HG03432 (cell line): ENCODE results near the gene RNF151.
"Not testable (repeated sequence)": the region's sequence is repeated elsewhere in the genome, so short reads cannot be mapped to it uniquely, and the experiment has no call there.

Experiments used
- ATAC-seq: cut with Tn5 transposase; IDR thresholded peaks from one replicate; pipeline ENCODE4 v1.9.1; 2021; ENCODE audit warnings: mild to moderate bottlenecking, moderate library complexity; ENCODE audit not compliant: unreplicated experiment

RNF151 gene

DNA sequence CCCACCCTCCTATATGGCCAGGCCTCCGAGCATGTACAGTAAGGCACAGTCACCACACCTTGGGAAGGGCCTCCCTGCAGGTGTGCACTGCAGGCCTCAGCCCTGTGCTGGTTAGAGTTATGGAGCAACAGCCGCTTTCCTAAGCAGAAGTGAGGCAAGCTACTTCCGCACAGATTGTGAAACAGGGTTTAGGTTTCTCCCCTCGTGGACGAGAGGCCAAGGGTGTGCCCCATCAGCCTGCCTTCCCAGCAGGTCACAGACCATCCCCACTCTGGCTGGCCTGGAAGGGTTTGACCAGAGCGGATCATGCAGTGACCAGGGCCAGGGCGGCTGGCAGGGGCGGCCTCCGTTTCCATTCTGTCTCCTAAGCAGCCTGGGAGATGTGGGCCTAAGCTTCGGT lies 28.3 kb upstream of the RNF151 start:
- ATAC-seq: no peak

DNA sequence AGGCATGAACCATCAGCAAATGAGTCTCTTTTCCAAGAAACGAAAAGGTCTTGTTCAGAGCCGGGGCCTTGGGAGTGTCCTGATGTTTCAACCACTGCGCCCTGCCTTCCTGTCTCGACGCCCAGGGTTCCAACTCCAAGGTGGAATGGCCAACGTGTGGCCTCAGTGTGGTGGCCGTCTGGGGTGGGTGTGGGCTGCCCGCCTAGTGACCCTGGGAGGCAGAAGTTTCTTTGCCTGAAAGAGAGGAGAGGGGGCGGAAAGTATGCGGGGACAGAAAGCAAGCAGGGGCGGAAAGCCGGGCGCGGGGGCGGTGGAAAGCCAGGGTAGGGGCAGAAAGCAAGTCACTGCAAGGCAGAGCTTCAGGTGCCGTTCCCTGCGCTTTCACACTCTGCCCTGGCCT lies 27.7 kb upstream of the RNF151 start:
- ATAC-seq: no peak

DNA sequence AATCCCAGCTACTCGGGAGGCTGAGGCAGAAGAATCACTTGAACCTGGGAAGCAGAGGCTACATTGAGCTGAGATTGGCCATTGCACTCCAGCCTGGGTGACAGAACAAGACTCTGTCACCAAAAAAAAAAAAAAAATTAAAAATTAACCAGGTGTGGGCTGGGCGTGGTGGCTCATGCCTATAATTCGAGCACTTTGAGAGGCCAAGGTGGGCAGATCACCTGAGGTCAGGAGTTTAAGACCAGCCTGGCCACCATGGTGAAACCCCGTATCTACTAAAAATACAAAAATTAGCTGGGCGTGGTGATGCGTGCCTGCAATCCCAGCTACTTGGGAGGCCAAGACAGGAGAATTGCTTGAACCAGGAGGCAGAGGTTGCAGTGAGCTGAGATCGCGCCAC lies 26.8 kb upstream of the RNF151 start:
- not testable (repeated sequence) for ATAC-seq

DNA sequence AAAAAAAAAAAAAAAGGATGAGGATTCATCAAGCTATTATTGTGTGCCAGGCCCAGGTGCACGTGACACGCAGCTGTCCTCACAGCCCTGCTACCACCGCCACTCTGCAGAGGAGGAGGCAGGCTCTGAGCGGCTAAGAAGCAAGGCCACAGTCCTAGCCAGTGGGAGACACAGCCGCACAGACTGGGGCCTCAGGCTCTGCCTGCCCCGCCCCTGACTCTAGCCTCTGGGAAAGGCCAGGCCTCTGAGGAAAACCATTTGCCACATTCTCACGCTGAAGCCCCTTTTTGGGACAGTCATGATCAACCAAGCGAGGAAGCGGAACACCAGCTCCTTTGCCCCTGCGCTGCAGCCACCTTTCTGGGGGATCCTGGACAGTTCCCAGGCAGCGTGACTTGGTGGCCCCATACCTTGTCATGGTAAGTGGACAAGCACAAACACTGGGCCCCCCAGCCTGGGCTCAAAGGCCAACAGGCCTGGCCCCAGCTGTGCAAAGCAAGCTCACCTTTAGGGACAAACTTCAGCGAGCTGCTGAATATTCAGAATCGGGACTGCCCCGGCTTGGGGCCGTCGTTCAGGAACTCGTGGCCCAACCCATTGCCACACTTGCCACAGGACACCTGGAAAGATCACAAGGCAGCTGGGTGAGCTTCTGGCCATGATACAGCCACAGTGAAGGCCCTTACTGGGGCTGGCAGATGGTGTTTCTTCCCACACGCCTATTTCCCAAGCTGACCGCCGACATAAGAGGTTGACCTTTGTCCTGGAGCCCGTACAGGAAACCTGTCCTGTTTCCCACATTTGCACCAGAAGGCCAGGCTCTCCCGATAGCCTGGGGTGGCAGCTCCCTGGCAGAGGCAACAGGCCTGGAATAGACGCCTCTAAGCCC lies 26.1 kb upstream of the RNF151 start:
- ATAC-seq: no peak

GRCh38 chr16:1941162-1942046 lies 25.3 kb upstream of the RNF151 start:
- ATAC-seq: no peak

- ATAC-seq: no peak
These were observed 24.4 kb upstream of the RNF151 start for GRCh38 chr16:1942047-1942809.

DNA sequence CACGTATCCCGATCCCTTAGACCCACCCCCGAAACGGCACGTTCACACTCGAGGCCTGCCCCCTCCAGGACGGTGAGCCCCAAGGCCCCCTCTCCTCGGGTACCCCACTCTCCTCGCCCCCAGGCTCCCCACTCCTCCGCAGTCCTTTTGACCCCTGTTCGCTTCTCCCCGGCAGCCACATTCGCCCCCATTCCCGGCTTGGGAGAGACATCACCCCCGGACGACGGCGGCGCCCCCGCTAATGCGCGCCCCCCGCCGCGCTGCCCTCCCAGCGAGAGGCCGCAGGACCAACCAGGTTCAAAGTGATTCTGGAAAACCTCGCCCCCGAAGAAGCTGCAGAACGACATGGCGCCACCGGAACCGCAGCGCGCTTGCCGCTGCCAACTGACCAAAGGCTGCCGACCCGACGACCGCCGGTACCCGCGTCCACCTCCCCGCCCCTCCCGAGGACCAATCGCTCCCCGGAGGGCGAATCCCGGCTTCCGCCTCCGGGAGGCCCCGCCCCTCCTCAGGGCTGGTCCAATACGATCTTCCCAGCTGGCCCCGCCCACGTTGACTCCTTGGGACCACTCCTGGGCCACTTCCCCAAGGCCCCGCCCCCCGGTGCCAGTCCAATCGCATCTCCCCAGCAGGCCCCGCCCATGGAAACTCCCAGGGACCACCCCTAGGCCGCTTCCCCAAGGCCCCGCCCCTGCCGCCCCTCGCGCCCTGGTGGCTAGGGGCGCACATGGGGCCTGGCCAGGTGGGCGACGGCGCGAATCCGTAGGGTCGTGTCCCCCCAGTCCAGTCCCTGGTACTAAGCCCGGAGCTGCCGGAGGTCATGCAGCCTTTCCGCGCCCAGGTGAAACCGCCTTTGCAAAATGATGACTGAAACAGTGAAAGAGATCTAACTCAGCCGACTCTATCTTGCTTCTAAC lies 23.6 kb upstream of the RNF151 start, which contains the start of gene MSRB1:
Gene MSRB1, minus strand, starts transcription at position 390 of the 917 bp plus-strand sequence. Its CDS starts 43 bp downstream, at position 347.
- ATAC-seq: peak; percentile 92

GRCh38 chr16:1944612-1945199 lies 21.9 kb upstream of the RNF151 start:
- ATAC-seq: no peak

DNA sequence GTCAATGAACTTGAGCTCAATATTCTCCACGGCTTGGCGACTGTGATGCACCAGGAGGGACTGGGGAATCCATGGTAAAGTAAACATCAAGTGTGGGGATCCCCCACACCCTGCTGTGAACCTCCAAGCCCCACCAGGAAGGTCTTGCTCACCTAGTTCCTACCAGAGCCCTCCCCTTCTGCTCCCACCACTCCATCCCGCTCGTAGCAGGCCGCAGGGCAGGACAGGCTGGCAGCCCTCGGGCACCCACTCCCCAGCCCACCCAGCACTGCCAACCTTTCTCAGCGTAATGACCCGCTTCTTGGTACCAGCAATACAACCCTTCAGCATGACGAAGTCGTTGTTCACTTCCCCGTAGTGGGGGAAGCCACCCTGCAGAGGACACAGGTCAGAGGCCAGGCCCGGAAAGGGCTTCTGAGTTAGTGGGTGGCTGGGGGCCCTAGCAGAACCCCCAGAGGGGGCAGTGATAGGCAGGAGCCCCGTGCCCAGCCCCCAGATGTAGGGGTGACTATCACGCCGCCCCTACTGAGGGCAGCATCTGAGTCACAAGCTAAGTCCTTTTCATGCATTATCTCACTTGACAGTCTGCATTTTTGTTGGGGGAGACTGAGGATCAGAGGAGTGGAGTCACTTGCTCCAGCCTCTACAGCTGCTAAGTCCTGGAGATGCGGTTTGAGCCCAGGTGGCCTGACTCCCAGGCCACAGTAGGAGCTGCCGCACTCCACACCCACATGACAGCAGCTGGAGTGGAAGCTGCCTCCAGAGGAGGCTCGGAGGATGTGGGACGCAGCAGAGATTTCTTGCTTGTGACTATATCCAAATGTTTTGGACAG lies 20.9 kb upstream of the RNF151 start:
- ATAC-seq: no peak

DNA sequence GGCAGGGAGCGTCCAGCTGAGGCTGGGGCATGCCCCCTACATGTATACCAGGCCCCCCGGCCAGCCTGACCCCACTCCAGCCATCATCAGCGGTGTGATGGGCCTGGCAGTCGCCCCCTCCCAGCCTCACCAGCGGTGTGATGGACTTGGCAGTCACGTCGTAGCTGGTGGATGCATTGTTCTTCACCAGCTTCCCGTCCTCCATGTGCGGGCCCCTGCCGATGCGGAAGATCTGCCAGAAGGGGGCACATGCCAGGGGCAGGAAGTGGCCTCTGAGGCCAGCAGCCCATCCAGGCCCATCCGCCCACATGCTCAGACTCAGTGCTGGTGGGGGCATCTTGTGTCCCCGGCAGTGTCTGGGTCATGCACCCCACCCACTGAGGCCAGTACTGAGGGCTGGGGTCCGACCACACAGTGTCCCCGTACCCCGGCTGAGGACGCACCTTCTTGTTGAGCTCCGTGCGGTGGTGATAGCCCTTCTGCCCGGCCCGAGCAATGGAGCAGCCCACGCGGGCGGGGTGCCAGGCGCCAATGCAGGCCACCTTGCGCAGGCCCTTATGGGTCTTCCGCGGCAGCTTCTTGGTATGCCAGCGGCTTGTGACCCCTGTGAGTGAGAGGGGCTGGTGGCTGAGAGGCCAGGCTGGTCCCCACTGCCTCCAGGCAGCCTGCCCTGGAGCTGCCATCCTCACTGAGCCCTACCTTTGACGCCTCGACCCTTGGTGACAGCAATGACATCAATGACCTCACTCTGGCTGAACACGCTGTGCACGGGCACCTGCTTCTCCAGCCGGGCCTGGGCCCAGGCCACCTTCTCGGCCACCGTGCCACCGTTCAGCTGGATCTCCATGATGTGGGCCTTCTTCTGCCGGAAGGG lies 19.9 kb upstream of the RNF151 start:
- ATAC-seq: no peak

- ATAC-seq: no peak
These were observed 19.3 kb upstream of the RNF151 start for GRCh38 chr16:1947369-1947670.

DNA sequence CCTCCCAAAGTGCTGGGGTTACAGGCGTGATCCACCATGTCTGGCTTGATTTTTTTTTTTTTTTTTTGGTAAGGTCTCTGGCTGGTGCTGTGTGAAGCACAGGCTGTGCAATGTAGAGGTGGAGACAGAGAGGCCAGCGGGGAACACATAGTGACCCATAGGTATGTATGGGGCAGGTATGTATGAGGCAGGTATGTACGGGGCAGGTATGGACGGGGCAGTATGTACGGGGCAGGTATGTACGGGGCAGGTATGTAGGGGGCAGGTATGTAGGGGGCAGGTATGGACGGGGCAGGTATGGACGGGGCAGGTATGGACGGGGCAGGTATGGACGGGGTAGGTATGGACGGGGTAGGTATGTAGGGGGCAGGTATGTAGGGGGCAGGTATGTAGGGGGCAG lies 17.1 kb upstream of the RNF151 start:
- ATAC-seq: no peak

DNA sequence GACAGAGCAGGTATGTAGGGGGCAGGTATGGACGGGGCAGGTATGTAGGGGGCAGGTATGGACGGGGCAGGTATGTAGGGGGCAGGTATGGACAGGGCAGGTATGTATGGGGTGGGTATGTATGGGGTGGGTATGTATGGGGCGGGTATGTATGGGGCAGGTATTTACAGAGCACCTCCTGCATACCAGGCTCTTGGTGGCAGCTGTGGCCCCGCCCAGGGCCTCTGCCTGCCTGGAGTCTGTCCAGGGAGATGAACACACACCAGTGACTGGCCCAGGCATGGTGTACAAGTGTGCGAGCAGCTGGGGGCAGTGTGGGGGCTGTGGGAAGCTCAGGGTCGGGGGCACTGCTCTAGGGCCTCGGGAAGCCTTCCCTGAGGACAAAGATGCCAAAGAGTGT lies 16.6 kb upstream of the RNF151 start:
- no peak for ATAC-seq

DNA sequence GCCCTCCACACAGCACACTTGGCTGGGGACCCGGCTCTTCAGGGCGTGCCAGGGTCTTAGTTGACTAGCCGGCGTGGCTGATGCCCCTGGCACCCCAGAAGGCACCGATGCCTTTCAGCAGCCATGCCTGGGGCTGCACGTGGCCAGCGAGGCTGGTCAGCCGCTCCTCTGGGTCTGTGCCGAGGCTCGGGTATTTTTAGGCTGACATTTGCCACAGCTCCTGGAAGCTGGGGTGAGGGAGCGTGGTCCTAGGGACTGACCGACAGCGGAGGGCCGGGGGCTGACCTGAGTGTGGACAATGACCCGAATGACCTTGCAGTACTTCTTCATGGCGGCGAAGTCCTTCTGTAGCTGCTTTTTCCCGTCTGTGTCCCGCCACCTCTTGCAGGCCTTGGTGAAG lies 16.1 kb upstream of the RNF151 start:
- no peak for ATAC-seq

GRCh38 chr16:1953734-1954133 lies 12.9 kb upstream of the RNF151 start:
- no peak for ATAC-seq

DNA sequence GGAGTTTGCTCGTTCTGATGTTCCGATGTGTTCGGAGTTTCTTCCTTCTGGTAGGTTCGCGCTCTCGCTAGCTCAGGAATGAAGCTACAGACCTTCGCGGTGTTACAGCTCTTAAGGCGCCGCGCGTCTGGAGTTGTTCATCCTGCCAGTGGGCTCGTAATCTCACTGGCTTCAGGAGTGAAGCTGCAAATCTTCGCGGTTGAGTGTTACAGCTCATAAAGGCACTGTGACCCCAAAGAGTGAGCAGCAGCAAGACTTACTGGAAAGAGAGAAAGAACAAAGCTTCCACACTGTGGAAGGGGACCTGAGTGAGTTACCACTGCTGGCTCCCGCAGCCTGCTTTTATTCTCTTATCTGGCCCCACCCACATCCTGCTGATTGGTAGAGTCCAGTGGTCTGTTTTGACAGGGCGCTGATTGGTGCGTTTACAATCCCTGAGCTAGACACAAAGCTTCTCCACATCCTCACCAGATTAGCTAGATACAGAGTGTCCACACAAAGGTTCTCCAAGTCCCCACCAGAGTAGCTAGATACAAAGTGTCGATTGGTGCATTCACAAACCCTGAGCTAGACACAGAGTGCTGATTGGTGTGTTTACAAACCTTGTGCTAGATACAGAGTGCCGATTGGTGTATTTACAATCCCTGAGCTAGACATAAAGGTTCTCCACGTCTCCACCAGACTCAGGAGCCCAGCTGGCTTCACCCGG lies 9.1 kb upstream of the RNF151 start:
- ATAC-seq: not testable (repeated sequence)

- ATAC-seq: not testable (repeated sequence)
These were observed 8.5 kb upstream of the RNF151 start for GRCh38 chr16:1958143-1958491.
